ENCODE data around the gene CEP135.
"Not testable (repeated sequence)": the region's sequence is repeated elsewhere in the genome, so short reads cannot be mapped to it uniquely, and the experiment has no call there.

CEP135 gene

DNA sequence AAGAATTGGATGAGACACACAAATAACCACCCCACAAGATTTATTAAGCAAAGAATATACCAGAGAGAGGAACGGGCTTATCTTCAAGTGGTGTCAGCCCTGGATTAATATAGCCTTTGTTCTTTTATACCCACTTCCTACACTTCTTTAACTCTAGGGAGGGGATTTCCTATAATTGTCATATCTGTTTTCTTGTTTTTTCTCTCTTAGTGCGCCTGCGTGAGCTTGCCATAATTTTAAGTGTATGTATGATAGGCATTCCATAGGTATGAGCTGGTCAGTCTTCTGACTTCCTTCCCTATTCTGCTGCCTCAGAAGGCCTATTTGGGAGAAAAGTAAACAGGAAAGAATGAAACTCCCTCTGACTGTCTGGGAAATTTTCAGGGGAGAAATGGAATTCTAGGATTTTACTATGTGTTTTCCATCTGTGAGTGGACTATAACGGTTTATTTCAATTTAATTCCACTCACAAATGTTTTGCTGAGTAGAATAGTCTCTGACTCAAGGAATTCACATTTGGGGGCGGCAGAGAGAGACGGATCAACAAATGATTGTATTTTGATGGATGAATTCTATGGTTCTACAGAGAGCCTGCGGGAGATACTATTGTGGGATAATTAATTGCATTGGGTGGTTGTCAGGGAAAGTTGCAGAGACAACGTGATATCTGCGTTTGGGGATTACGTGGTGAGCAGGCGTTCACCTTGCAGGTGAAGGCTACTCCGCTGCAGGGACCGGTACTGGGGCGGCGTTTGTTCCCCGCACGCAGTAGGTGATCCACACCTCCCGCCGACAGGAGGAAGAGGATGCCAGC is 626 bp upstream of the CEP135 start:
- DNase-seq, result no peak

- no peak for DNase-seq
These were observed 697 bp downstream of the CEP135 start for GRCh38 chr4:55949482-55949802.

DNA sequence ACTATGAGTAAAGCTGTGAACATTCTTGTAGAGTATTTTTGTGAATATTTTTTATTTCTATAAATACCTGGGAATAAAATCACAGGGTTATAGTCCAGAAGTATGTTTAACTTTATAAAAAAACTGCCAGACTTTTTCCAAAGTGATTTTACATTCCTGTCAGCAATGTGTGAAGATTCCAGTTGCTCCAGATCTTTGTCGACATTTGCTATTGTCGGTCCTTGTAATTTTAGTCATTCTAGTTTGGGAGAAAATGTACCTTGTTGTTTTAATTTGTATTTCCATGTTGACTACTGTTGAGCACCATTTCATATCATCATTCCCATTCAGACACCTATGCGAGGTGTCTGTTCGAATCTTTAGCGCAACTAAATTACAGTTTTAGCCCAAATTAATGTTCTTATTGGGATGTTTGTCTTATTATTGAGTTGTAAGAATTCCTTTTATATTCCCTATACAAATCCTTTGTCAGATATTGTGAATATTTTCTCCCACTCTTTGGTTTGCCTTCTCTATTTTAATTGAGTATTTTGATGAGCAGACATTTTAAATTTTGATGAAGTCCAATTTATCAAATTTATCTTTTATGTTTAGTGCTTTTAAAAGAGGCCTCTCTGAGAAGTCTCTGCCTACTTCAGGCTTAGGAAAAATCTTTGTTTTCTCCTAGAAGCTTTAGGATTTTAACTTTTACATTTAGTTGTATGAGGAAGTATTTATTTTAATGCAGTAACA is 2.6 kb downstream of the CEP135 start:
- DNase-seq, result no peak

- no peak for DNase-seq
These were observed 7.0 kb downstream of the CEP135 start for GRCh38 chr4:55955710-55956109.

- no peak for DNase-seq
These were observed 10.9 kb downstream of the CEP135 start for GRCh38 chr4:55959655-55960054.

GRCh38 chr4:55964046-55964445 is 15.3 kb downstream of the CEP135 start:
- DNase-seq, result no peak

DNA sequence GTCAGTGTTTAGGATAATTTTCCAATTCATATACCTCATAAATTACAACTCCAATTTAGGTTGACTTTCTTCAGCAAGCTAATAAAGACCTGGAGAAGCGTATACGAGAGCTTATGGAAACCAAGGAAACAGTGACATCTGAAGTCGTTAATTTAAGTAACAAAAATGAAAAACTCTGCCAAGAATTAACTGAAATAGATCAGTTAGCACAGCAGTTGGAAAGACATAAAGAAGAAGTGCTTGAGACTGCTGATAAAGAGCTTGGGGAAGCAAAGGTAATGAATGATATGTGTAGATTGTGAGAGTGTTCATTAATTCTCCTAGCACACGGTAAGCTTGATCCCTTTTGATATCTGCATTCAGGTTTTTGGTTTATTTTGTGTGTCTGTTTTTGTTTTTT is 16.8 kb downstream of the CEP135 start:
- DNase-seq, result no peak

DNA sequence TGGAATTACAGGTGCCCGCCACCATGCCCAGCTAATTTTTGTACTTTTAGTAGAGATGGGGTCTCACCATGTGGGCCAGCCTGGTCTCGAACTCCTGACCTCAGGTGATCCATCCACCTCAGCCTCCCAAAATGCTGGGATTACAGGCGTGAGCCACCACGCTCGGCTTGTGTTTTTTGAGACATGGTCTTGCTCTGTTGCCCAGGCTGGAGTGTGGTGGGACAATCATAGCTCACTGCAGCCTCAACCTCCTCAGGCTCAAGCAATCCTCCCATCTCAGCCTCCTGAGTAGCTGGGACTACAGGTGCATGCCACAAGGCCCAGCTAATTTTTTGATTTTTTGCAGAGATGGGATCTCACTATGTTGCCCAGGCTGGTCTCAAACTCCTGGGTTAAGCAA is 17.6 kb downstream of the CEP135 start:
- DNase-seq, result not testable (repeated sequence)

DNA sequence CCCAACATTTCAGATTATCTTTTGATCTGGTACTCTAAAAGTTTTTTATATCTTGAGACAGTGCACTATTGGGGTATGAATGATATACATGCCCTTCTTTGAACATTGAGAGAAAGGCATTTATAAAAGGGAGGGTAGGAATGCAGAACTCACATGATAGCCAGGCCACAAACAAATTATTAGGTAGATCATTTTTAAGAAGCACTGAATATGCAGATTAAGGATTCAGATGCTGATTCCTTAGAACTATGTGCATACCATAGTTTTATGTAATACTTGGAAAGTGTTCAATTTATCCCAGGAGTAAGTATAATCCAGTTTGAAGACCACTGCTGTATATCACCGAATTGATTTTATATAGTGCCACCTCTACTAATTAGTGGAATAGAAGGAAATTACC is 18.6 kb downstream of the CEP135 start:
- DNase-seq, result no peak

- no peak for DNase-seq
These were observed 24.9 kb downstream of the CEP135 start for GRCh38 chr4:55973650-55974049.

DNA sequence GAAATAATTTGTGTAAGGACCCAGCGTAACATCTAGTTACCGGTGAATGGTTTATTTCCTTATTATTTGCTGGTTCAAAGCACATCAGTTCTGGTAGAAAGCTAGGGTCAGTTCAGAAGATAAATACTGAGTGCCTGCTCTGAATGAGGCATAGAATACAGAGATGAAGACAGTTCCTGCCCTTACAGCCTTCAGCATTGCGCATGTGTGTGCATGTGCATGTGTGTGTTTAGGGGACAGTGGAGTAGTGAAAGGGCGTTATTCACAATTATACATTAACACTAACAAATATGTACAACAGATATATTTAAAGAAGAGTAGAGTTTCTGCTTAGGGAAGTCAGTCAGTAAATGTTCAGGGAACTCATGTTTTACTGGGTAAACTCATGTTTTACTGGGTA is 29.1 kb downstream of the CEP135 start:
- DNase-seq, result no peak

DNA sequence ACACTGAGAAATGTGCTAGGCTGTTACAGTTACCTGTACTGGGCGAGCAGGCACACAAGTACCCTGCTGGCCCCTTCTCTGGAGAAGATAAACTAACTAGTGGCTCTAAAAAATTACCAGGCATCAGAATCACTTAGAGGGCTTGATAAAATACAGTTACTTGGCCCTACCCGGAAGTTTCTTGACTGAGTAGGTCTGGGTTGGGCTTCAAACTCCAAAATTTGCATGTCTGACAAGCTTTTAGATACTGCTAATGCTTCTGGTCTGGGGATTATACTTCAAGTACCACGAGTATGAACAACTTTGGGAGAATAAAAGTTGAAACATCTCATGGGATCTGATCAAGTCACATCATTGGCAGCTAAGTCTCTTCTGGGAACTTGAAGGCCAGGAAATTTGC is 30.8 kb downstream of the CEP135 start:
- no peak for DNase-seq

GRCh38 chr4:55980725-55981124 is 32.0 kb downstream of the CEP135 start:
- DNase-seq, result no peak

- no peak for DNase-seq
These were observed 34.2 kb downstream of the CEP135 start for GRCh38 chr4:55982976-55983375.

DNA sequence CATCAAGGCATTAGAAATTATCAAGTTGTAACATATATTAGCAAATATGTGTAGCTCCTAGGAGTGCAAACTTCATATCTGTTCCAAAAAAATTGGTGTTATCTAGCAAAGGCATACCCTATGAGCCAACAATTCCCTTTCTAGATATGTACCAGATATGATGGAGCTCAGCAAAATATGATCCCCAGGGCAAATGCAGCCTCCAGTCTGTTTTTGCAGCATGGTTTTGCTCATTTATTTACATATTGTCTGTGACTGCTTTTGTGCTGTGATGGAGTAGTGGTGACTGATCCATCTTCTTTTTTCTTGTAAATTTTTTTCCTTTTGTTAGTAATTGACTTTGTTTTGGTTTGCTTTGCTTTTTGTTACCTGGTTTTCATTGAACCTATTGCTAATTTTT is 41.0 kb downstream of the CEP135 start:
- no peak for DNase-seq

GRCh38 chr4:55993994-55994663 is 45.4 kb downstream of the CEP135 start:
- no peak for DNase-seq

DNA sequence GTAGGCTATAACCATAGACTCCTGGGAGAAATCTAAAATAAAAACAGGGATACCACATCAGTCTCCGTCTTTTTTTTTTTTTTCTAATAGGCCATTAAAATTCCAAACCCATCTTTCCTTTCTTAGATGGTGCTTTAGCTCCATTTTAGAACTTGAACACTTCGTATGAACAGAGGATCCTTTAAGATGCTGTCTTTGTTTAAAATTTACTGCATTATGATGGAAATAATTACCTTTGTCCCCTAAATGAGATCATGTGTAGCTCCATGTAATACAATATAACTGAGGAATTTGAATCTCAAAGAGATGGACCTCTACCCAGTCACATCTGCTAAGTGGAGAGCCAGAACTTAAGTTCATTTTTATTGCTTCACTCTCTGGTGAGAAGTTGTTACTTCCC is 47.9 kb downstream of the CEP135 start:
- DNase-seq, result no peak

DNA sequence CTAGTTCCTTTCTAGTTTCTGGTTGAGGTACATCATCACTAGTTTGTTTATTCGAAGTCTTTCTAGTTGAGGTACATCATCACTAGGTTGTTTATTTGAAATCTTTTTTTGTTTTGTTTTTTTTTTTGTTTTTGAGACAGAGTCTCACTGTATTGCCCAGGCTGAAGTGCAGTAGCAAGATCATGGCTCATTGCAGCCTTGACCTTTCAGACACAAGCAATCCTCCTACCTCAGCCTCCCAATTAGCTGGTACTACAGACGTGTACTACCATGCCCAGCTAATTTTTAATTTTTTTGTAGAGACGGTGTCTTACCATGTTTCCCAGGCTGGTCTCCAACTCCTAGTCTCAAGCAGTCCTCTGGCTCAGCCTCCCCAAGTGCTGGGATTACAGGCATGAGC is 54.9 kb downstream of the CEP135 start:
- no peak for DNase-seq

- no peak for DNase-seq
These were observed 55.5 kb downstream of the CEP135 start for GRCh38 chr4:56004235-56004634.

DNA sequence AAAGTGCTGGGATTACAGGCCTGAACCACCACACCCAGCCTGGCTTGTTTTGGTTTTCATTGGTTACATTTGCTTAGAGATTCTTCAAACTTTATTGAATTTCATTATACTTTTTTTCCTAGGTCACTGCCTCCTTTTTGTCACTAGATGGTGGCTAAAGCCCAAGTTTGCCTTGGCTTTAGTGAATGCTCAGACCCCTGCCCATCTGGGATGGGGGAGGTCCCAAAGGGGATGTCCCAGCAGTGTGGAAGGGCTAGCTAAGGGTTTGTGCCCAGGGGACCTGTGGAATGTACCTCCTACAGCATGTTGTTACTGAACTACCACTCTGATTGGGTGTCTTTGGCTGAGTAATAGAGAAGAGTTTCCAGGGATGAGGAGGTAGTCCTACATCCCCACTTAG is 58.4 kb downstream of the CEP135 start:
- DNase-seq, result no peak

DNA sequence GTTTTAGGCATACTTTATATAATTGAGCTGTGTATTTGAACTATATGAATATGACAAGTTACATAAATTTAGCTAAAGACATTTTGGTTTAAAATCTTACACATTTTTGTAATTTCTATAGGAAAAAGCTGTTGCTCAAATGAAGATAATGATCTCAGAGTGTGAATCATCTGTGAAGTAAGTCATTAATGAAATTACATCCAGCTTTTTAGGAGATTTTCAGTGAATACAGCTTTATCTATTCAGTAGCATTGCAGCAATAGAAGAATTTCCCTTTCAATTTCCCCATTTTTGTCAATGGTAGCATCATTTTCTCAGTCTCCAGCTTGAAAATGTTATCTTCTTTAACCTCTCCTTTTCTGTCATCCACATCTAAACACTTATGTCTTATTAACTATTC is 59.5 kb downstream of the CEP135 start:
- no peak for DNase-seq

DNA sequence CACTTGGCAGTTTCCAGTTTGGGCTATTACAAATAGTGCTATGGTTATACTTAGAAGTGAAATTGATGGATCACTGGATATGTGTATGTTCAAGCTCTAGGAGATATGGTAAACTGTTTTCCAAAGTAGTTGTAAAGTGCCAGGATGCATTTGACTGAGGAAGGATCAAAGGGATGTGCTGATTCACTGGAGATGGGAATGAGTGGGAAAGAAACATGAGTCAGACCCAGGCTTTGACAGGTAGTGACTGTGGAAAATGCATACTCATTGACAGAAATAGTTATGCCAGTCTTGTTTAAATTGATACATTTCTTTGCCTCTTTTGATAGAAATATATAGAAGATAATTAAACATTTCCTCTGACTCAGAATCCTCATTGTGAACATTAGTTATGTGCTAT is 77.9 kb downstream of the CEP135 start:
- no peak for DNase-seq

- DNase-seq, result no peak
These were observed 79.4 kb downstream of the CEP135 start for GRCh38 chr4:56028165-56028564.

GRCh38 chr4:56038487-56039162 is 89.9 kb downstream of the CEP135 start:
- no peak for DNase-seq

All from SIG-M5 (cell line).